Measurements from ENCODE around the gene MYCN. TPM values are rescaled to one million over a fixed set of nuclear protein-coding genes. Genes with fewer than 3 reads are reported as not detected.

MYCN gene
- total and polyA plus RNA-seq, 2 of the 4 experiments (the other 2 are of a cell fraction), result not detected

GRCh38 chr2:15949126-15949525 lies 8.8 kb downstream of the MYCN start:
- intact Hi-C loops (cut with micrococcal nuclease), result no loop called here
- H3K56ac ChIP-seq (ENCODE audit: extremely low read depth, insufficient read depth, low read length), result no peak overlapping the region

More at GRCh38 chr2:15949126-15949525, 8.8 kb downstream of the MYCN start:
- Histone ChIP-seq H2AFZ (replicated peaks; ENCODE audit: low read length, poor library complexity) (no peak overlapping the region), H3K9me1 (ENCODE audit: insufficient read depth, low read length) (no peaks in the 10 kb centered on the region), H4K20me1 (ENCODE audit: insufficient read depth, low read length) (no peaks in the 10 kb centered on the region), H3K4me2 (ENCODE audit: low read depth, low read length) (no peak overlapping the region), H3K14ac (replicated peaks; ENCODE audit: low read depth, low read length) (no peak overlapping the region), H3K27ac (ENCODE audit: insufficient read depth, low read length) (no peak overlapping the region), H3K23ac (ENCODE audit: low read depth, low read length) (no peak overlapping the region), H4K5ac (ENCODE audit: low read depth, low read length) (no peak overlapping the region), H4K8ac (ENCODE audit: low read depth in 2 of 2, low read length in 2 of 2) (no peak overlapping the region), H3K9ac (ENCODE audit: low read depth, low read length) (no peak overlapping the region), H3K4me1 (ENCODE audit: control insufficient read depth, insufficient read depth, low read length) (no peaks in the 10 kb centered on the region), H2AK5ac (ENCODE audit: low read depth, low read length) (no peak overlapping the region), H3K4ac (ENCODE audit: low read depth, low read length) (no peak overlapping the region), H4K91ac (ENCODE audit: insufficient read depth, low read depth, low read length) (no peak overlapping the region), H3K79me1 (ENCODE audit: low read depth in 1 of 2, low read length in 2 of 2) (no peaks in the 10 kb centered on the region), H2BK15ac (ENCODE audit: low read depth, low read length) (no peak overlapping the region), H3K18ac (ENCODE audit: low read depth, low read length) (no peak overlapping the region), H2AK9ac (replicated peaks; ENCODE audit: low read depth, low read length, poor library complexity) (no peak overlapping the region), H3K9me3 (ENCODE audit: control insufficient read depth, insufficient read depth, low read length) (peaks cover 19% of the 10 kb centered on the region), H3K4me3 (ENCODE audit: insufficient read depth, low read depth, low read length) (no peak overlapping the region), H2BK120ac (ENCODE audit: low read depth, low read length) (no peak overlapping the region), H2BK5ac (ENCODE audit: low read depth, low read length, poor library complexity, severe bottlenecking) (no peak overlapping the region), H2BK20ac (ENCODE audit: low read depth, low read length) (no peak overlapping the region), H3K27me3 (ENCODE audit: control insufficient read depth, insufficient read depth, low read length) (no peaks in the 10 kb centered on the region), H3K36me3 (ENCODE audit: control insufficient read depth, insufficient read depth, low read length) (no peaks in the 10 kb centered on the region)
- CTCF ChIA-PET, result no interaction called here
- 62% methylated on average over 4 of the region's 6 CpGs; no CpG with 5 or more reads in 1 of the 2 experiments for WGBS, 2 experiments (ENCODE audit: extremely low coverage in 2 of 2, insufficient read length in 1 of 2)
- POLR2A ChIA-PET (ENCODE audit: unreplicated experiment), result no interaction called here
- dilution Hi-C loops (cut with HindIII; ENCODE audit: low sequenced_read_pairs, unreplicated experiment) (no loop called here), in situ Hi-C loops (cut with MboI; ENCODE audit: low sequenced_read_pairs) (no loop called here)
- TF ChIP-seq NFE2L2 (IDR thresholded peaks at IDR 0.05; ENCODE audit: low read depth, low read length), result no peak
- no TSS peak for BruUV-seq (replicated peaks)
- ATAC-seq (ENCODE audit: low read depth) (no peak), DNase-seq (no peak)
